ENCODE results near the gene EXOSC9.
"Not testable (repeated sequence)": the region's sequence is repeated elsewhere in the genome, so short reads cannot be mapped to it uniquely, and the experiment has no call there.

The EXOSC9 gene

GRCh38 chr4:121800961-121801714 is at the start of gene EXOSC9:
Gene EXOSC9 (plus strand): TSS chr4:121801323. CDS start chr4:121801425, 102 bp downstream.
- DNase-seq (ENCODE audit: low read depth, low spot score): peak; percentile 89

- not testable (repeated sequence) for DNase-seq (ENCODE audit: low read depth, low spot score)
Measured at GRCh38 chr4:121752142-121752541, 49.0 kb upstream of the EXOSC9 start.

- no peak for DNase-seq (ENCODE audit: low read depth, low spot score)
Measured at GRCh38 chr4:121758925-121759568, 42.1 kb upstream of the EXOSC9 start.

GRCh38 chr4:121760205-121760604 is 40.9 kb upstream of the EXOSC9 start:
- DNase-seq (ENCODE audit: low read depth, low spot score): no peak

GRCh38 chr4:121764303-121764701 is 36.8 kb upstream of the EXOSC9 start:
- no peak for DNase-seq (ENCODE audit: low read depth, low spot score)

GRCh38 chr4:121764702-121765367 is 36.3 kb upstream of the EXOSC9 start, which contains the start of gene SMIM43:
Gene SMIM43 (minus strand): TSS chr4:121765164. CDS start chr4:121765105, 59 bp downstream.
- DNase-seq (ENCODE audit: low read depth, low spot score): no peak

- DNase-seq (ENCODE audit: low read depth, low spot score): no peak
Measured at GRCh38 chr4:121765368-121765705, 35.8 kb upstream of the EXOSC9 start.

- DNase-seq (ENCODE audit: low read depth, low spot score): no peak
Measured at GRCh38 chr4:121765971-121766538, 35.1 kb upstream of the EXOSC9 start.

GRCh38 chr4:121767166-121767565 is 34.0 kb upstream of the EXOSC9 start:
- no peak for DNase-seq (ENCODE audit: low read depth, low spot score)

- DNase-seq (ENCODE audit: low read depth, low spot score): no peak
Measured at GRCh38 chr4:121769341-121769740, 31.8 kb upstream of the EXOSC9 start.

- no peak for DNase-seq (ENCODE audit: low read depth, low spot score)
Measured at GRCh38 chr4:121771869-121772268, 29.3 kb upstream of the EXOSC9 start.

- DNase-seq (ENCODE audit: low read depth, low spot score): no peak
Measured at GRCh38 chr4:121773883-121774282, 27.2 kb upstream of the EXOSC9 start.

GRCh38 chr4:121776610-121777401 is 24.3 kb upstream of the EXOSC9 start:
- DNase-seq (ENCODE audit: low read depth, low spot score): no peak

GRCh38 chr4:121777625-121778024 is 23.5 kb upstream of the EXOSC9 start:
- DNase-seq (ENCODE audit: low read depth, low spot score): no peak

GRCh38 chr4:121778991-121779628 is 22.0 kb upstream of the EXOSC9 start:
- no peak for DNase-seq (ENCODE audit: low read depth, low spot score)

- DNase-seq (ENCODE audit: low read depth, low spot score): no peak
Measured at GRCh38 chr4:121783210-121783609, 17.9 kb upstream of the EXOSC9 start.

- no peak for DNase-seq (ENCODE audit: low read depth, low spot score)
Measured at GRCh38 chr4:121784401-121784800, 16.7 kb upstream of the EXOSC9 start.

GRCh38 chr4:121784975-121785374 is 16.1 kb upstream of the EXOSC9 start:
- no peak for DNase-seq (ENCODE audit: low read depth, low spot score)

- no peak for DNase-seq (ENCODE audit: low read depth, low spot score)
Measured at GRCh38 chr4:121785479-121785878, 15.6 kb upstream of the EXOSC9 start.

- no peak for DNase-seq (ENCODE audit: low read depth, low spot score)
Measured at GRCh38 chr4:121786221-121786620, 14.9 kb upstream of the EXOSC9 start.

GRCh38 chr4:121788896-121789295 is 12.2 kb upstream of the EXOSC9 start:
- DNase-seq (ENCODE audit: low read depth, low spot score): no peak
